Sigmoid colon (tissue), 7 donors: Measurements from ENCODE around the gene RB1. TPM values are rescaled to one million over a fixed set of nuclear protein-coding genes. Genes with fewer than 3 reads are reported as not detected.
A peak's percentile ranks its signal among the peaks of the same experiment; 100 is the strongest.

Experiments used
- DNase-seq: peaks from one replicate; pipeline ENCODE4 v3.0.0-alpha.2; 2019
- H3K27ac ChIP-seq, 4 donors: fragments of 200-600 bp; sonication (generic); one replicate each; pipeline ENCODE4 v1.5.1; 2016 to 2019; ENCODE audit warnings: mild to moderate bottlenecking in 1 of 4
- H3K27me3 ChIP-seq, 3 donors: fragments of 200-600 bp; sonication (generic); one replicate each; pipeline ENCODE4 v1.5.1; 2019; ENCODE audit warnings: mild to moderate bottlenecking in 1 of 3
- H3K36me3 ChIP-seq, 4 donors: fragments of 200-600 bp; sonication (generic); one replicate each; pipeline ENCODE4 v1.5.1; 2016 to 2019
- H3K4me1 ChIP-seq, 4 donors: fragments of 200-600 bp; sonication (generic); one replicate each; pipeline ENCODE4 v1.5.1; 2017 to 2019
- H3K4me3 ChIP-seq, 4 donors: fragments of 200-600 bp; sonication (generic); one replicate each; pipeline ENCODE4 v1.5.1; 2017 to 2019; ENCODE audit warnings: mild to moderate bottlenecking in 2 of 4, moderate library complexity in 1 of 4
- H3K9me3 ChIP-seq, 4 donors: fragments of 200-600 bp in 3 of 4; sonication (generic) in 3 of 4; one replicate each; pipeline versions ENCODE4 v1.5.1 to v1.6.1; 2013 to 2019
- EP300 ChIP-seq, 4 donors: sonication (generic); formaldehyde crosslinking; IDR thresholded peaks; one replicate each; pipeline ENCODE4 v1.6.1; 2017; ENCODE audit warnings: antibody characterized with exemption in 4 of 4
- POLR2A ChIP-seq, 2 donors: fragments of 450-650 bp; IDR thresholded peaks; one replicate each; pipeline ENCODE4 v1.6.1; 2016; ENCODE audit warnings: antibody characterized with exemption in 2 of 2, mild to moderate bottlenecking in 2 of 2, moderate library complexity in 2 of 2
- POLR2AphosphoS5 ChIP-seq, 4 donors: sonication (generic); formaldehyde crosslinking; IDR thresholded peaks; one replicate each; pipeline ENCODE4 v1.6.1; 2017; ENCODE audit warnings: antibody characterized with exemption in 4 of 4
- WGBS, 2 donors: extraction: QIAGEN DNeasy Blood & Tissue Kit; methylation state at CpG; one replicate each; pipeline ENCODE4 v1.1.7; 2013; 5-methylcytosine and 5-hydroxymethylcytosine counted together
- intact Hi-C: fragments of 100-400 bp; cut with DNase I; formaldehyde crosslinking; loops from one replicate; pipeline ENCODE4 v1.15.1; 2023
- polyA plus RNA-seq, 3 donors: library from polyadenylated mRNA; stranded (reverse); fragments of 200-250 nt; gene quantifications; one replicate each; pipeline ENCODE4 v1.2.3, GENCODE V29; 2013
- total RNA-seq, 4 donors: library from RNA; depleted of rRNA; stranded (reverse); fragments of >200 nt; gene quantifications; one replicate each; pipeline ENCODE4 v1.1.0, GENCODE V29; 2016
- TF ChIP-seq, protein P1 (sequence below), 4 experiments: fragments of 450-650 bp in 3 of 4; fragments of 200-600 bp in 1 of 4; IDR thresholded peaks; one replicate each; pipeline ENCODE4 v1.5.1; 2016 to 2019; ENCODE audit warnings: antibody characterized with exemption in 4 of 4, mild to moderate bottlenecking in 3 of 4, moderate library complexity in 2 of 4
- donor health status: healthy with polysubstance abuse.
- donor health status: Bipolar disorder and iron deficiency.
- donor health status: healthy.

RB1 gene
- total and polyA plus RNA-seq, 7 donors = 15.6 to 35.6 (median 31.1) TPM

DNA sequence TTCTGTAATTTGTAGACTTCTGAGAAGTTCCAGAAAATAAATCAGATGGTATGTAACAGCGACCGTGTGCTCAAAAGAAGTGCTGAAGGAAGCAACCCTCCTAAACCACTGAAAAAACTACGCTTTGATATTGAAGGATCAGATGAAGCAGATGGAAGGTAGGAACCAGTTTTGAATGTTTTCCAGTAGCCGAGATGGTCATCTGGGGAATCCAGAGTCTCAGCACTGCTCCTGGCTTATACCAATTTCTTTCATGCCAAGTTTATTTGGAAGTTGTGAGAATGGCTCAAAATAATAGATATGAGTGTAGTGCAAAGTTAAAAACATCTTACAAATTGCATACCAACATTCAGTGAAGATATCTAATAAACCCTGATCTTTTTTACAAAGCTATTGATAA is 173.1 kb downstream of the RB1 start:
- DNase-seq = no peak
- peaks cover 0 to 46% (median 0%) of the 10 kb centered on the region in 4 donors for H3K36me3 ChIP-seq
- intact Hi-C loops = no loop called here
- TF ChIP-seq, protein P1, sequence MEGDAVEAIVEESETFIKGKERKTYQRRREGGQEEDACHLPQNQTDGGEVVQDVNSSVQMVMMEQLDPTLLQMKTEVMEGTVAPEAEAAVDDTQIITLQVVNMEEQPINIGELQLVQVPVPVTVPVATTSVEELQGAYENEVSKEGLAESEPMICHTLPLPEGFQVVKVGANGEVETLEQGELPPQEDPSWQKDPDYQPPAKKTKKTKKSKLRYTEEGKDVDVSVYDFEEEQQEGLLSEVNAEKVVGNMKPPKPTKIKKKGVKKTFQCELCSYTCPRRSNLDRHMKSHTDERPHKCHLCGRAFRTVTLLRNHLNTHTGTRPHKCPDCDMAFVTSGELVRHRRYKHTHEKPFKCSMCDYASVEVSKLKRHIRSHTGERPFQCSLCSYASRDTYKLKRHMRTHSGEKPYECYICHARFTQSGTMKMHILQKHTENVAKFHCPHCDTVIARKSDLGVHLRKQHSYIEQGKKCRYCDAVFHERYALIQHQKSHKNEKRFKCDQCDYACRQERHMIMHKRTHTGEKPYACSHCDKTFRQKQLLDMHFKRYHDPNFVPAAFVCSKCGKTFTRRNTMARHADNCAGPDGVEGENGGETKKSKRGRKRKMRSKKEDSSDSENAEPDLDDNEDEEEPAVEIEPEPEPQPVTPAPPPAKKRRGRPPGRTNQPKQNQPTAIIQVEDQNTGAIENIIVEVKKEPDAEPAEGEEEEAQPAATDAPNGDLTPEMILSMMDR (IDR thresholded peaks at IDR 0.05) = no peak
- TF ChIP-seq POLR2A (IDR thresholded peaks at IDR 0.05) (no peak), POLR2AphosphoS5 (IDR thresholded peaks at IDR 0.05) (no peak), EP300 (IDR thresholded peaks at IDR 0.05) (no peak)
- 66 to 78% methylated on average over 4 of the region's 4 CpGs for WGBS, 2 donors
- H3K4me1 ChIP-seq = no peaks in the 10 kb centered on the region
- no peaks in the 10 kb centered on the region for H3K27me3 ChIP-seq
- peak overlapping the region in 1 of 4 donors; percentile 6 for H3K4me3 ChIP-seq
- no peaks in the 10 kb centered on the region for H3K9me3 ChIP-seq
- peak overlapping the region in 2 of 4 donors; percentile 20 for H3K27ac ChIP-seq

DNA sequence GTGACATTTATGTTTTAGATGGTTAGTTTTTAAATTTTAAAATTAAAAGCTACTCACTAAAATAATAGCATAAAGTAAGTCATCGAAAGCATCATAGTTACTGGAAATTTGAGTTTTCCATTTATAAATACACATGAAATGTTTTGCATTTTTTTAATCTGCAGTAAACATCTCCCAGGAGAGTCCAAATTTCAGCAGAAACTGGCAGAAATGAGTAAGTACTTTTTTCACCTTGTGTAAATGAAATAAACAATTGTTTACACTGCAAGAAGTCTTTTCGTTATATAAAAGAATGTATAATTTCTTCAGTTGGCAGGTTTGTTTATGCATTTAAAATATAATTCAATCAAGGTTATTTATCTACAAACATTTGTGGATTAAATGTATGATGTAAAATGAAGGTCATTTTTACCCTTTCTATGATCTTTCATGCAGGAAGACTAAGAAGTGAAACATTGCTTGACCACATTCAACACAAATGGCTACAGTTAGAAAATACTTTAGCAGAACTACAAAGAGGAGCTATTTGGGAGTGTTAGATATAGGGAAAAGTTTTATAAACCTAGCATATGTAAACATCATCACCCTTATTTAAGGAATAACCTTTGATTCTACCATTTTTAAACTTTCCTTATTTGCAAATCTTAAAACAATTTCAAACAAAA is 173.8 kb downstream of the RB1 start:
- no peak for TF ChIP-seq POLR2AphosphoS5 (IDR thresholded peaks at IDR 0.05)
- TF ChIP-seq, protein P1 (IDR thresholded peaks at IDR 0.05) = no peak
- no peak for TF ChIP-seq POLR2A (IDR thresholded peaks at IDR 0.05)
- no peak for TF ChIP-seq EP300 (IDR thresholded peaks at IDR 0.05)
- H3K27ac ChIP-seq = peak overlapping the region in 1 of 4 donors; percentile 20
- H3K9me3 ChIP-seq = no peaks in the 10 kb centered on the region
- intact Hi-C loops = no loop called here
- peaks cover 0 to 50% (median 0%) of the 10 kb centered on the region in 4 donors for H3K36me3 ChIP-seq
- no peak for DNase-seq
- 88 to 89% methylated on average over 2 of the region's 2 CpGs for WGBS, 2 donors
- no peak overlapping the region for H3K4me3 ChIP-seq
- H3K4me1 ChIP-seq = no peaks in the 10 kb centered on the region
- H3K27me3 ChIP-seq = no peaks in the 10 kb centered on the region

DNA sequence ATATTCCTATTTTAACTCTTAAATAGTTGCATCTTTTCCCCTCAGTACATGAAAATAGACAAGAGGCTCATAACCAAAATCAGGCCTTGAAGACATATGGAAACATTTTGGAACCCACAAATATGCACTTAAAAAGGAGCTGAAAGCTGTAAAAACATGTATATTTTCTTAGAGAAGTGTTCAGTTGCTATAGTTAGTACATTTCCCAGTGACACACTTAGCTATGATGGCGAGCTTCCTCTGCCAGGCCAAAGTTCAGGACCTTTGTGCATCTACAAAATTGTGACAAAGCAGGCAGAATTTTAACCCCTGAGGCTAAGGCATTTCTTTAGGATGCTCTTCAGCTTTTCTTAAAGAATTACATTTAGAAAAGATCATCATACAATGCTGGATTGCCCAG is 174.8 kb downstream of the RB1 start:
- Histone ChIP-seq H3K27me3 (no peaks in the 10 kb centered on the region), H3K4me3 (no peak overlapping the region), H3K27ac (no peak overlapping the region), H3K4me1 (no peaks in the 10 kb centered on the region), H3K9me3 (no peaks in the 10 kb centered on the region), H3K36me3 (peaks cover 0 to 54% (median 0%) of the 10 kb centered on the region in 4 donors)
- intact Hi-C loops = no loop called here
- no peak for DNase-seq
- TF ChIP-seq, protein P1 (IDR thresholded peaks at IDR 0.05) = no peak
- TF ChIP-seq POLR2A (IDR thresholded peaks at IDR 0.05) = no peak
- WGBS, 2 donors = 55 to 74% methylated on average over 1 of the region's 1 CpG

DNA sequence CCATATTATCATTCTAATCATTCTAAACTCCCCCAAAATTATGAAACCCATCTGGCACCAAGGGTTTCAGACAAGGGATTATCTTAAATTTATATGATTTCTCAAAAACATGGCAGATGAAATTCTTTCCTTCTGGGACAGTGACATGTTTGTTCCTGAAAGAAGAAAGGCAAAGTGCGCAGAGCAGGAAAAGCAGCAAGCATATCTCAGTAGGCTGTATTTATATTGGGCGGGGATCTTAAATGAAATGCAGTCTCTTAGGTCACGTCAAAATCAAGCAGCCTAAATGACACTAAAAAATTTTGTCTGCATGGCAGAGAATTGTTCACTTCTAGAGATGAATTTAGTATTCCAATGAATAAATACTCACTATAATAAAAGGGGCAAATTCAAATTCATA is 180.0 kb downstream of the RB1 start:
- H3K27ac ChIP-seq = no peak overlapping the region
- intact Hi-C loops = no loop called here
- no peaks in the 10 kb centered on the region for H3K9me3 ChIP-seq
- WGBS, 2 donors = 52 to 85% methylated on average over 3 of the region's 3 CpGs
- no peak overlapping the region for H3K4me3 ChIP-seq
- H3K4me1 ChIP-seq = no peaks in the 10 kb centered on the region
- no peaks in the 10 kb centered on the region for H3K27me3 ChIP-seq
- H3K36me3 ChIP-seq = peaks cover 0 to 30% (median 0%) of the 10 kb centered on the region in 4 donors
- TF ChIP-seq POLR2AphosphoS5 (IDR thresholded peaks at IDR 0.05) (no peak), EP300 (IDR thresholded peaks at IDR 0.05) (no peak), POLR2A (IDR thresholded peaks at IDR 0.05) (no peak)
- TF ChIP-seq, protein P1 (IDR thresholded peaks at IDR 0.05) = no peak
- DNase-seq = no peak

DNA sequence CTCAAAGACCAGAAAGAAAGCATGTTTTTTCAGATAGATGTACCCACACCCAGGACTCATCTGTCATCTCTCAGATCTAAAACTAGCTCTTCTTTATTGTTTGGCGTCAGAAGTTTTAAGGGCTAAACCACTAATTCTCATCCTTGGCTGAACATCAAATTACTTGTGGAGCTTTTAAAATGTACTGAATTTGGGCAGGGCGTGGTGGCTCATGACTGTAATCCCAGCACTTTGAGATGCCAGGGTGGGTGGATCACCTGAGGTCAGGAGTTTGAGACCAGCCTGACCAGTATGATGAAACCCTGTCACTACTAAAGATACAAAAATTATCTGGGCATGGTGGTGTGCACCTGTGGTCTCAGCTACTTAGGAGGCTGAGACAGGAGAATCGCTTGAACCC is 181.9 kb downstream of the RB1 start:
- intact Hi-C loops = no loop called here
- Histone ChIP-seq H3K27me3 (no peaks in the 10 kb centered on the region), H3K36me3 (peaks cover 0 to 17% (median 0%) of the 10 kb centered on the region in 4 donors), H3K4me1 (no peaks in the 10 kb centered on the region), H3K27ac (no peak overlapping the region), H3K9me3 (no peaks in the 10 kb centered on the region), H3K4me3 (no peak overlapping the region)
- no peak for TF ChIP-seq POLR2AphosphoS5 (IDR thresholded peaks at IDR 0.05)
- no peak for DNase-seq
- 80 to 89% methylated on average over 3 of the region's 3 CpGs for WGBS, 2 donors
